SW480 (cell line): Measurements from ENCODE around the gene IMMP2L.
"Not testable (repeated sequence)": the region's sequence is repeated elsewhere in the genome, so short reads cannot be mapped to it uniquely, and the experiment has no call there.

Experiments
- DNase-seq: peaks from one replicate; pipeline ENCODE4 v3.0.0-alpha.2; 2016; ENCODE audit warnings: low spot score

Gene IMMP2L

GRCh38 chr7:111459065-111459756, 103.1 kb downstream of the IMMP2L start:
- DNase-seq: no peak

- not testable (repeated sequence) for DNase-seq
Measured at GRCh38 chr7:111450705-111451104, 111.6 kb downstream of the IMMP2L start.

- not testable (repeated sequence) for DNase-seq
Measured at GRCh38 chr7:111447502-111447901, 114.8 kb downstream of the IMMP2L start.

- DNase-seq: no peak
Measured at GRCh38 chr7:111439977-111440376, 122.3 kb downstream of the IMMP2L start.

GRCh38 chr7:111438369-111439289, 123.7 kb downstream of the IMMP2L start:
- DNase-seq: no peak

- no peak for DNase-seq
Measured at GRCh38 chr7:111437736-111438135, 124.6 kb downstream of the IMMP2L start.

GRCh38 chr7:111436608-111437007, 125.7 kb downstream of the IMMP2L start:
- DNase-seq: no peak

GRCh38 chr7:111433426-111433825, 128.9 kb downstream of the IMMP2L start:
- DNase-seq: no peak

- DNase-seq: no peak
Measured at GRCh38 chr7:111429781-111430180, 132.5 kb downstream of the IMMP2L start.

GRCh38 chr7:111424768-111425167, 137.5 kb downstream of the IMMP2L start:
- peak; percentile 17 for DNase-seq

GRCh38 chr7:111414374-111414773, 147.9 kb downstream of the IMMP2L start:
- no peak for DNase-seq

- no peak for DNase-seq
Measured at GRCh38 chr7:111413739-111414138, 148.6 kb downstream of the IMMP2L start.

- DNase-seq: no peak
Measured at GRCh38 chr7:111410899-111411298, 151.4 kb downstream of the IMMP2L start.

GRCh38 chr7:111409714-111410422, 152.4 kb downstream of the IMMP2L start:
- no peak for DNase-seq

GRCh38 chr7:111408724-111409123, 153.6 kb downstream of the IMMP2L start:
- DNase-seq: no peak

- DNase-seq: no peak
Measured at GRCh38 chr7:111407258-111407657, 155.0 kb downstream of the IMMP2L start.

GRCh38 chr7:111405621-111406020, 156.7 kb downstream of the IMMP2L start:
- DNase-seq: no peak

GRCh38 chr7:111401516-111401915, 160.8 kb downstream of the IMMP2L start:
- DNase-seq: no peak

- no peak for DNase-seq
Measured at GRCh38 chr7:111400088-111400487, 162.2 kb downstream of the IMMP2L start.

GRCh38 chr7:111394891-111395290, 167.4 kb downstream of the IMMP2L start:
- no peak for DNase-seq

GRCh38 chr7:111393011-111393754, 169.1 kb downstream of the IMMP2L start:
- DNase-seq: no peak

- DNase-seq: no peak
Measured at GRCh38 chr7:111392294-111392693, 170.0 kb downstream of the IMMP2L start.
